ENCODE results near the gene DDX41.

- TF ChIP-seq POLR2A (IDR thresholded peaks at IDR 0.05) (no peak), CTCF (IDR thresholded peaks at IDR 0.05) (no peak)
These were observed 21.3 kb downstream of the DDX41 start for GRCh38 chr5:177495243-177496060.

Data from testis (tissue), 2 donors.